Esophagus squamous epithelium (tissue), 5 donors: ENCODE results near the gene CAMTA1. TPM values are rescaled to one million over a fixed set of nuclear protein-coding genes. Genes with fewer than 3 reads are reported as not detected.

ENCODE experiments used
- DNase-seq: peaks from one replicate; lab custom pipeline; 2025; lab: John Stamatoyannopoulos, UW
- H3K27ac ChIP-seq, 4 donors: fragments of 200-600 bp; sonication (generic); one replicate each; pipeline ENCODE4 v1.5.1; 2016 to 2019; ENCODE audit warnings: mild to moderate bottlenecking in 1 of 4
- H3K27me3 ChIP-seq, 4 donors: fragments of 200-600 bp; sonication (generic); 1 replicate in 3 of 4; 2 replicates in 1 of 4; pipeline versions ENCODE4 v1.5.1 to v1.6.0; 2017 to 2021; ENCODE audit warnings: antibody characterized with exemption in 1 of 4
- H3K36me3 ChIP-seq, 3 donors: fragments of 200-600 bp; sonication (generic); one replicate each; pipeline ENCODE4 v1.5.1; 2016 to 2019
- H3K4me1 ChIP-seq, 3 donors: fragments of 200-600 bp; sonication (generic); one replicate each; pipeline ENCODE4 v1.5.1; 2017 to 2019
- H3K4me3 ChIP-seq, 4 donors: fragments of 200-600 bp; sonication (generic); 1 replicate in 3 of 4; 2 replicates in 1 of 4; pipeline ENCODE4 v1.5.1; 2016 to 2019; ENCODE audit warnings: mild to moderate bottlenecking in 2 of 4, moderate library complexity in 1 of 4
- H3K9me3 ChIP-seq, 3 donors: fragments of 200-600 bp; sonication (generic); one replicate each; pipeline ENCODE4 v1.5.1; 2016 to 2019
- CTCF ChIP-seq, 6 experiments: fragments of 450-650 bp in 4 of 6; fragments of 200-600 bp in 2 of 6; sonication (generic) in 2 of 6; IDR thresholded peaks; one replicate each; pipeline ENCODE4 v1.5.1; 2016 to 2019; ENCODE audit warnings: antibody characterized with exemption in 6 of 6, mild to moderate bottlenecking in 4 of 6, moderate library complexity in 4 of 6
- POLR2A ChIP-seq, 4 donors: fragments of 450-650 bp; IDR thresholded peaks; one replicate each; pipeline ENCODE4 v1.6.1; 2017; ENCODE audit warnings: antibody characterized with exemption in 4 of 4, mild to moderate bottlenecking in 4 of 4, moderate library complexity in 3 of 4
- WGBS, 2 donors: methylation state at CpG; one replicate each; pipeline ENCODE4 v1.1.5; 2018; 5-methylcytosine and 5-hydroxymethylcytosine counted together
- intact Hi-C: fragments of 100-400 bp; cut with DNase I; formaldehyde crosslinking; loops from one replicate; pipeline ENCODE4 v1.15.0; 2022
- total RNA-seq, 4 donors: library from RNA; depleted of rRNA; stranded (reverse); fragments of >200 nt; gene quantifications; one replicate each; pipeline ENCODE4 v1.1.0, GENCODE V29; 2016
- donor health status: DM: yes; HTN: yes; CAD: no.

Gene CAMTA1
- total RNA-seq, 4 donors from 2014 or later, result 31.3 to 77.4 (median 45.9) TPM

DNA sequence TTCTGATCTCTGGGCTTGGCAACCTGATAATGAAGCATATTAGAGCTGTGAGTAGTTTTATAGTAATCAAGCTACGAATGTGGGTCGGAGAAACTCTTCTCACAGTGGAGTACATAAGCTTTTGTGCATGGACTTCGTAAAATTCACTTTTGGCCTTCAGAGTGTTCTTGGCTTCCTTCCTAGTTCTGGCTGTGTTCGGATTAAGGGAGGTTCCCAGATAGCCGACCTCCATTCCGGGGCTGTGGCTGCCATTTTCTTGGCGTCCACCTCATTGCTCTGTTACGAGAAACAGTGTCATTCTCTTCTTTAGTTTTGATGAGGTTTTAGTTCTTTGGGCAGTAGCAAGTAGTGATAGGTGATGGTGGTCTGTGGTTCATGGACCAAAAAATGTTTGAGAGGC lies 26.3 kb downstream of the CAMTA1 start:
- WGBS, 2 donors, result 50 to 74% methylated on average over 8 of the region's 8 CpGs
- no peak for DNase-seq
- Histone ChIP-seq H3K27me3 (no peaks in the 10 kb centered on the region), H3K27ac (no peak overlapping the region), H3K36me3 (peaks cover 0 to 10% (median 0%) of the 10 kb centered on the region in 3 donors), H3K4me1 (no peaks in the 10 kb centered on the region), H3K9me3 (no peaks in the 10 kb centered on the region), H3K4me3 (no peak overlapping the region)
- TF ChIP-seq CTCF (IDR thresholded peaks at IDR 0.05) (no peak), POLR2A (IDR thresholded peaks at IDR 0.05) (no peak)
- intact Hi-C loops, result no loop called here

- H3K27me3 ChIP-seq, result no peaks in the 10 kb centered on the region
- H3K9me3 ChIP-seq, result no peaks in the 10 kb centered on the region
- H3K4me3 ChIP-seq, result no peak overlapping the region
- TF ChIP-seq CTCF (IDR thresholded peaks at IDR 0.05) (no peak), POLR2A (IDR thresholded peaks at IDR 0.05) (no peak)
- DNase-seq, result no peak
- no peak overlapping the region for H3K27ac ChIP-seq
- intact Hi-C loops, result no loop called here
- no peaks in the 10 kb centered on the region for H3K4me1 ChIP-seq
- WGBS, 2 donors, result 84 to 88% methylated on average over 1 of the region's 1 CpG
- H3K36me3 ChIP-seq, result peaks cover 0 to 10% (median 0%) of the 10 kb centered on the region in 3 donors
Measured at GRCh38 chr1:6813165-6813564, 27.9 kb downstream of the CAMTA1 start.

- Histone ChIP-seq H3K27ac (no peak overlapping the region), H3K4me1 (no peaks in the 10 kb centered on the region), H3K36me3 (no peaks in the 10 kb centered on the region), H3K27me3 (no peaks in the 10 kb centered on the region), H3K9me3 (no peaks in the 10 kb centered on the region), H3K4me3 (no peak overlapping the region)
- WGBS, 2 donors, result 87 to 92% methylated on average over 2 of the region's 2 CpGs
- TF ChIP-seq CTCF (IDR thresholded peaks at IDR 0.05) (no peak), POLR2A (IDR thresholded peaks at IDR 0.05) (no peak)
- intact Hi-C loops, result no loop called here
- no peak for DNase-seq
Measured at GRCh38 chr1:6815726-6816125, 30.5 kb downstream of the CAMTA1 start.

GRCh38 chr1:6819246-6820040 lies 34.2 kb downstream of the CAMTA1 start:
- Histone ChIP-seq H3K36me3 (no peaks in the 10 kb centered on the region), H3K27me3 (no peaks in the 10 kb centered on the region), H3K9me3 (no peaks in the 10 kb centered on the region), H3K27ac (no peak overlapping the region), H3K4me1 (peaks cover 0 to 7% (median under 1%) of the 10 kb centered on the region in 3 donors), H3K4me3 (no peak overlapping the region)
- WGBS, 2 donors, result 75 to 83% methylated on average over 6 of the region's 6 CpGs
- DNase-seq, result no peak
- no peak for TF ChIP-seq POLR2A (IDR thresholded peaks at IDR 0.05)
- no peak for TF ChIP-seq CTCF (IDR thresholded peaks at IDR 0.05)
- intact Hi-C loops, result no loop called here

- Histone ChIP-seq H3K4me3 (no peak overlapping the region), H3K27ac (no peak overlapping the region), H3K4me1 (peaks cover 0 to 18% (median 6%) of the 10 kb centered on the region in 3 donors), H3K27me3 (no peaks in the 10 kb centered on the region), H3K9me3 (no peaks in the 10 kb centered on the region), H3K36me3 (peaks cover 0 to 7% (median 0%) of the 10 kb centered on the region in 3 donors)
- no peak for DNase-seq
- intact Hi-C loops, result no loop called here
- TF ChIP-seq CTCF (IDR thresholded peaks at IDR 0.05) (no peak), POLR2A (IDR thresholded peaks at IDR 0.05) (no peak)
- 61 to 79% methylated on average over 2 of the region's 2 CpGs for WGBS, 2 donors
Measured at GRCh38 chr1:6820899-6821298, 35.6 kb downstream of the CAMTA1 start.
